WERI-Rb-1 (cell line): ENCODE data around the gene KHK.

Source experiments
- DNase-seq: peaks from one replicate; pipeline ENCODE4 v3.0.0-alpha.2; 2020
- H3K27ac ChIP-seq: fragments of 250-450 bp; sonication (Bioruptor Pico); 2 replicates; pipeline ENCODE4 v1.5.1; 2020; ENCODE audit warnings: mild to moderate bottlenecking, moderate library complexity
- H3K27me3 ChIP-seq: fragments of 250-450 bp; sonication (Bioruptor Pico); 2 replicates; pipeline ENCODE4 v1.5.1; 2021; ENCODE audit warnings: mild to moderate bottlenecking, low read depth, moderate library complexity; ENCODE audit not compliant: insufficient read depth, severe bottlenecking
- H3K36me3 ChIP-seq: fragments of 250-450 bp; sonication (Bioruptor Pico); 2 replicates; pipeline ENCODE4 v1.5.1; 2020; ENCODE audit warnings: mild to moderate bottlenecking, moderate library complexity
- H3K4me3 ChIP-seq: 2 replicates; pipeline ENCODE4 v1.5.1; 2011; ENCODE audit warnings: low read depth, mild to moderate bottlenecking, control low read depth, low read length
- H3K9me3 ChIP-seq: fragments of 250-450 bp; sonication (Bioruptor Pico); 2 replicates; pipeline ENCODE4 v1.5.1; 2021; ENCODE audit warnings: mild to moderate bottlenecking, moderate library complexity; ENCODE audit not compliant: severe bottlenecking
- CTCF ChIP-seq: IDR thresholded peaks from 2 replicates; pipeline ENCODE4 v1.5.1; 2011; ENCODE audit warnings: low read depth, mild to moderate bottlenecking, control low read depth, inconsistent platforms, low read length

Gene KHK

GRCh38 chr2:27095745-27096651 is 9.4 kb downstream of the KHK start:
- peak; percentile 73 for DNase-seq
- Histone ChIP-seq H3K4me3 (peak overlapping the region; percentile 42), H3K27ac (peak overlapping the region; percentile 58), H3K36me3 (no peaks in the 10 kb centered on the region), H3K9me3 (no peaks in the 10 kb centered on the region), H3K27me3 (no peaks in the 10 kb centered on the region)
- TF ChIP-seq CTCF = no peak

GRCh38 chr2:27096748-27097297 is 10.3 kb downstream of the KHK start:
- Histone ChIP-seq H3K27me3 (no peaks in the 10 kb centered on the region), H3K4me3 (no peak overlapping the region), H3K36me3 (no peaks in the 10 kb centered on the region), H3K9me3 (no peaks in the 10 kb centered on the region), H3K27ac (no peak overlapping the region)
- TF ChIP-seq CTCF = no peak
- DNase-seq = no peak

- DNase-seq = no peak
- no peak overlapping the region for H3K27ac ChIP-seq
- no peak for TF ChIP-seq CTCF
- H3K4me3 ChIP-seq = no peak overlapping the region
- H3K36me3 ChIP-seq = no peaks in the 10 kb centered on the region
- no peaks in the 10 kb centered on the region for H3K9me3 ChIP-seq
- no peaks in the 10 kb centered on the region for H3K27me3 ChIP-seq
Measured at GRCh38 chr2:27097341-27097740, 10.8 kb downstream of the KHK start.

GRCh38 chr2:27099334-27099955 is 12.9 kb downstream of the KHK start:
- H3K27me3 ChIP-seq = no peaks in the 10 kb centered on the region
- H3K9me3 ChIP-seq = no peaks in the 10 kb centered on the region
- no peaks in the 10 kb centered on the region for H3K36me3 ChIP-seq
- no peak overlapping the region for H3K4me3 ChIP-seq
- no peak overlapping the region for H3K27ac ChIP-seq
- DNase-seq = no peak
- no peak for TF ChIP-seq CTCF

- H3K4me3 ChIP-seq = no peak overlapping the region
- no peak for DNase-seq
Measured at GRCh38 chr2:27100036-27100435, 13.5 kb downstream of the KHK start.

More at GRCh38 chr2:27100036-27100435, 13.5 kb downstream of the KHK start:
- H3K27ac ChIP-seq = no peak overlapping the region
- no peaks in the 10 kb centered on the region for H3K36me3 ChIP-seq
- H3K9me3 ChIP-seq = no peaks in the 10 kb centered on the region
- TF ChIP-seq CTCF = peak; percentile 25; the same call in 1 of the 2 replicates
- H3K27me3 ChIP-seq = no peaks in the 10 kb centered on the region
